Left cardiac atrium (tissue), 4 donors: ENCODE data around the gene C1orf198. TPM values are rescaled to one million over a fixed set of nuclear protein-coding genes. Genes with fewer than 3 reads are reported as not detected.

Source experiments
- ATAC-seq, 2 donors: fragments of 200-7000 bp; cut with Tn5 transposase; one replicate each; pipeline ENCODE4 v1.9.1; 2020; ENCODE audit warnings: mild to moderate bottlenecking in 2 of 2, moderate library complexity in 2 of 2
- DNase-seq: peaks from one replicate; pipeline ENCODE4 v3.0.0-alpha.2; 2020
- intact Hi-C, 2 donors: fragments of 100-400 bp; cut with DNase I; formaldehyde crosslinking; loops; one replicate each; pipeline versions ENCODE4 v1.14.1 to v1.15.1; 2022 to 2023
- total RNA-seq, 2 donors: library from RNA; stranded (reverse); fragmentation: NEBNext Ultra II Directional; extraction: Animal tissue kit (Norgen Biotek cat#: 25700); gene quantifications; one replicate each; pipeline ENCODE4 v1.2.1, GENCODE V29; 2021
- donor health status: DM: no; HTN: yes; CAD: no.
- donor health status: DM: no; HTN: yes; CAD: no; lungs with severe emphysema.
- donor health status: DM: yes; HTN: yes; CAD: no.
- donor health status: Dilated cardiomyopathy.

C1orf198 gene
- total RNA-seq, 2 donors from 2014 or later, result 51.8 to 54.8 TPM

GRCh38 chr1:230866171-230867070 is 1.9 kb downstream of the C1orf198 start:
- peak; percentile 8 to 12 for ATAC-seq
- DNase-seq, result no peak
- intact Hi-C loops, result loop anchor here in 1 of 2 donors (2.0 to 5.0 kb wide), 2 partner anchors 18 to 69 kb away; no protein-coding TSS in a partner anchor

DNA sequence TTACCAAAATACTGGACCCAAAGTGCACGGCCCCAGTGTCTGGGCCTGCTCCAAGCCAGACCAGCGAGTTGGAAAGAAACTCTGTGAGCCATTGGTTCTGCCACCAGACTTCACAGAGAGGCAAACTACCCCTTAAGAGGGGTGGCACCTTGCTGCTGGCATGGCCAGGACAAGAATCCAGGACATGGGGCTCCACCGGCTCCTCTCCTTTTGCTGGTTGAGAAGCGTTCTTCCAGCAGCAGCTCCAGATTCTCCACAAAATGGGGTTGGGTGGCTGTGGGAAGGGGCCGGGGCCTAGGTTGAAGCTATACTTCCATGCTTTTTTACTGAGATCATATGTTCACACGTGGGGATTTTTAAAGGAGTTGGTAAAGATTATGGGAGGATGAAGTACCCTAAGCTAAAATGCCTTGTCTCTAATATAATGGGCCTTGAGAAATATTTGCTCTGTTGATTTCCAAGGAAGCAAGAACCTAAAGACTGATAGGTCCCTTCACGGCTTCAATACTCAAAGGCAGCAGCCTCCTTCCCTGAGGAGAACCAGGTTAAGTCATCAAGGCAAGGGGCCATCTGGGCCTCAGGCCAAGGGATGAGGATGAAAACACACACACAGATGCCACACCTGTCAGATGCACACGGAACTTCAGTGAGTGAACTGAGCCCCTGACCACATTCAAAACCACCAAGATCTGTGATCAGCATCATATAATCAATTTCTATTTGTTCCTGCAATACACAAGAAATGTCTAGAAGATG is 3.1 kb downstream of the C1orf198 start:
- ATAC-seq, result no peak
- no peak for DNase-seq
- intact Hi-C loops, result loop anchor here in 1 of 2 donors (5.0 kb wide), 1 partner anchor 68 kb away; no protein-coding TSS in a partner anchor

- intact Hi-C loops, result no loop called here
- ATAC-seq, result no peak
- DNase-seq, result no peak
Measured at GRCh38 chr1:230864441-230864840, 3.9 kb downstream of the C1orf198 start.

GRCh38 chr1:230863449-230863848 is 4.9 kb downstream of the C1orf198 start:
- ATAC-seq, result no peak
- DNase-seq, result no peak
- intact Hi-C loops, result no loop called here

- peak; percentile 36 for DNase-seq
- intact Hi-C loops, result no loop called here
- peak; percentile 6 to 52 for ATAC-seq
Measured at GRCh38 chr1:230861970-230862595, 6.2 kb downstream of the C1orf198 start.

DNA sequence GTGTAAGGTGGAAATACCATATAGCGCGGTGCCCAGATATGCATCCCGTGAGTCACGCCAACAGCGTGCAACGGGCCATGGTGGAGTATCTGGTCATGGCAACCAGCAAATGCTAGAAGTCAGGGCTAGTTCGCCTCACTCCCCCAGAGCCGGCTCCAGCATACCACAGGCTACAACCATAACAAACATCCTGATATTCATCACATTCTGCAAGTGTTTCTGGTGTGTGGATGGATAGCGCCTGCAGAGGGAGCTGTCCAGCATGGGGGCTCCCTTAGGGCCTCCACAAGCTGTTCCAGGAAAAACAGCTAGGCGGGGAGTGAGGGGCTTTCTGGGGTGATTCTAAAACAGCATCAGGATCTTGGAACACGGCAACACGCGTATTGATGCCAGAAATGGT is 6.8 kb downstream of the C1orf198 start:
- intact Hi-C loops, result no loop called here
- no peak for DNase-seq

DNA sequence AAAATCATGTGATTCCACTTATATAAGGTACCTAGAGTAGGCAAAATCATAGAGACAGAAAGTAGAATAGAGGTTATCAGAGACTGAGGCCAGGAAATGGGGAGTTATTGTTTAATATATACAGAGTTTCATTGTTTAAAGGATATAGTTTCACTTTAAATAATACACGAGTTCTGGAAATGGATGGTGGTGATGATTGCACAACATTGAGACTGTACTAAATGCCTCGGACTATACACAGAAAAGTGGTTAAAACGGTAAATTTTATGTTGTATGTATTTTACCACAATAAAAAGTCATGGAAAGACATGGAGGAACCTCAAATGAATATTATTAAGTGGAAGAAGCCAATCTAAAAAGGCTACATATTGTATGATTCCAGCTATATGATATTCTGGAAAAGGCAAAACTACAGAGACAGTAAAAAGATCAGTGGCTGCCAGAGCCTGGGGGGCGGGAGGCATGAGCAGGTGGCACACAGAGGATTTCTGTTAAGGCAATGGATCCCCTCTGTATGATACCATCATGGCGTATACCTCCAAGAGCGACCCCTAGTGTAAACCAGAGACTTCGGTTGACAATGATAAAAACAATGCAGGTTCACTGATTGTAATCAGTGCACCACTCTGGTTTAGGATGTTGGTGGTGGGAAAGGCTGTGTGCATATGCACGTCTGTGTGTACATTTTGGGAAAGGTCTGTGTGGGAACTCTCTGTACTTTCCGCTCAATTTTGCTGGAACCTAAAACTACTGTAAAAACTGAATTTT is 7.5 kb downstream of the C1orf198 start:
- no peak for ATAC-seq
- DNase-seq, result no peak
- intact Hi-C loops, result no loop called here

More for the DNA sequence above, 6.8 kb downstream of the C1orf198 start:
- ATAC-seq, result no peak

DNA sequence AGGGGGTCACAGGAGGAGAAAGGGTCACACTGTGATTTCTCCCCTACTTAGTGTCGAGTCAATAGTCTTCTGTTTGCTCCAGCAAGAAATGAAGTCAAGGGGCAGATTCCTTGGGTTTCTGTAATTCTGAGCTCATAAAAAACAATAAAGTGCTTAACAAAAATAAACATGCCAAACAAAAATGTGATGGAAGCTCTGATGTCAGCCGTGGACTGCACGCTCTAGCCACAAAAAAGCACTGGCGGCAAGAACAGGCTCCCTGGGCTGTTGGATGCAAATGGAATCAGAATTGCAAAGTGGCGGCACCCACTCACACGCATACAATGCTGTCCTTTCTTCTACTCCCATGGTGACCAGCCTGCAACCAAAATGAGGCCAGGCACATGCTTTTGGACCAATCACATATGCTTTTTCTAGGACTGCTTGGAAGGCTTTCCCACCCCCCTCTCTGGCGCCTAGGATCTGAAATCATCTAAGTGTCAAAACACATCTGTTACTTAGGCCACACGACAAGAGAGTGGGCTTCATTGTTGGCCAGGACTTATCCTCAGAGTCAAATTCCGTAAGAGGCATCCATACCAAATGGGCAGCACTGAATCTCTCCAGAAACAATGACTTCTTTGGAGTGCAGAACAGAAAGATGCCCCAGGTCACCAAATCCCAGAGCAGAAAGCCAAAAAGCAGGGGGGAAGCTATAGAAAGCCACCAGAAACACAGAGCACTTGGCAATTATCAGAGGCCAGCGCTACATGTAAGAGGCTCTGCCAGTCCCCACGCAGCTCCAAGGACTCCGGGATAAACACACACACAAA is 9.2 kb downstream of the C1orf198 start:
- DNase-seq, result peak; percentile 42
- intact Hi-C loops, result no loop called here
- ATAC-seq, result peak; percentile 54 to 57

GRCh38 chr1:230858236-230858820 is 10.0 kb downstream of the C1orf198 start:
- intact Hi-C loops, result no loop called here
- ATAC-seq, result no peak
- DNase-seq, result no peak

DNA sequence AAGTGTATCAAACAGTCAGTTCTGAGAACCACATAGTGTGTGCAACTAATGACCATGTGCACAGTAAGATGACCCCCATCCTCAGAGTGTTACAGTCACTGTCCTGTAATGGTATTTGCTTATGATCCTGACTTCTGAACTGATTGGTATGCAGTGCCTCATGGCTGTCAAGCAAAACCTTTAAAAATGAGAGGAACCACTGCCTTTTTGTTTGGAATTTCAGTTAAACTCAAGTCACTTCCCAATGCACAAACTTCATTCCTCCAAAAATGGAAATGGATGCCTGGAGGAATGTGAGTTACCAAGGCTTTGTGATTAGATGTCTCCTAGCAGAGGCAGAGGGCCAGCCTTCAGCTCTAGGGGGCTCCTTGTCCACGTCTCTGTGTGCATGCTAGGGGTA is 10.5 kb downstream of the C1orf198 start:
- DNase-seq, result no peak
- intact Hi-C loops, result no loop called here
- ATAC-seq, result no peak

DNA sequence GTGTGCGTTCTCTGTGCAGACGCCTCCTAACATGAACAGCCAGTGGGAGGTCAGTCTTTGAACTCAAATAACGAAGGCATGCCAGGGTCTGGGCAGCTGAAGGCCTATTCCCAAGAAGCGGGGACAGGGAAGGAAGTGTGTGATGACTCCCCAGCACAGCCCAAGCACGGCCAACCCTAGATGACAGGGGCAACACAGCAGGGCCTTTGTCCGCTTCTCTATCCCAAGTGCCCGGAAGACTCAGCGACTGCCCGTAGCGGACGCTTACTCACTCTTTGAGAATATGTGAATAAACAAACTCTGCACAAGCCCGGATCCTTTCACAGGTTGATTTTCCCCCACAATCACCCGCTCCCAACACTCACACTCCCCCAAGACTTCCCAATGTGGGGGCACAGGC is 11.2 kb downstream of the C1orf198 start:
- ATAC-seq (peak in 1 of 2 donors; percentile 27), DNase-seq (no peak)
- intact Hi-C loops, result no loop called here

DNA sequence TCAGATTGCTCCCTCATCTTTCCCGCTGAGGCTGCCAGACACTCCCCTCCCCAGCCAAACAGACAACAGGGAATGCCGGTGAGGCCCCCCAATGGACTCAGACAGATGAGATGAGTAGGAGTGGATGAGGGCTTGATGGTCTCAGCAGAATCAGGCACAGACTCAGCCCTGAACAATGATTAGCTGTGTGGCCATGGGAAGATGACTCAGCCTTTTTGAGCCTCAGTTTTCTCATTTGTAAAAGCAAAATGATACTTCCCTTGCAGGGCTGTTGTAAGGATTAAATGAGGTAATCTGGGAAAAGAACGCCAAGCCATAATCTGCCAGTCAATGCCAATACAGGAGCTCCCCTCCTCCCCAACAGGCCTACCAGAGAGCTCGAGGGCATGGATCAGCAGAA is 12.4 kb downstream of the C1orf198 start:
- ATAC-seq (no peak), DNase-seq (no peak)
- intact Hi-C loops, result no loop called here

DNA sequence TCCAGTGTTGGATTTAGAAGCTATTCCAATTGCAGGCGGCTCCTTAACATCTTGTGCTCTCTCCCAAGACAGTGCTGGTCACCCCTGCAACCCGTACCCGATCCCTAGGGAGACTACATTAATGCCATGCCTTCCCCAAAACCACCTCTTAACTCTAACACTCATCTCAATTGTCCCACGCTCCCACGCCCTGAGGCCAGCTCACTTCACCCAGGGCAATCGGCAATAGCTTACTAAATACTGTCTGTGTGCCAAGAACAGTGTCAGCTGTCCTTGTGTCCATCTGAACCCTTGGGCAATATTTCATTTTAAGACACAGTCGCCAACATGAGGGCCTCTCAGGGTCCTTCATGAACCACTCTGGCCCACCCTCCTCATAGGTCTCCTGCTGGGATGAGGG is 13.9 kb downstream of the C1orf198 start:
- no peak for ATAC-seq
- intact Hi-C loops, result no loop called here
- DNase-seq, result no peak

DNA sequence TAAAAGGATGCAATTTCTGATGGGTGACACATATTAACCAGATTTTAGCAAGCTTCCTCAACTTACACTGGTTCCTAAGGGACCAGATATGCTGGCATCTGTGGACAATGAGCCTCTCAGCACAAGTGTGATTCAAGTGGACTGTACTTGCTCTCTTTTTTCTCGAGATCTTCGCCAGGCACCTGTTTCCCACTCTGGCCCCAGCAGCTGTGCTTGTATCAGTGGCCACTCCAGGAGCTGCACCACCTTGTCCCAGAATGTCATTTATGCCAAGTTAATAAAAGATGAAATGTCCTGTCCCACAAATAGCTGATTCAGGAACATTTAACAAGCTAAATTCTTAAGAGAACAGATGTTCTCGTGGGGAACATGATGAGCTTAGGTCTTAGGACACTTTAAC is 14.6 kb downstream of the C1orf198 start:
- DNase-seq, result no peak
- intact Hi-C loops, result no loop called here

DNA sequence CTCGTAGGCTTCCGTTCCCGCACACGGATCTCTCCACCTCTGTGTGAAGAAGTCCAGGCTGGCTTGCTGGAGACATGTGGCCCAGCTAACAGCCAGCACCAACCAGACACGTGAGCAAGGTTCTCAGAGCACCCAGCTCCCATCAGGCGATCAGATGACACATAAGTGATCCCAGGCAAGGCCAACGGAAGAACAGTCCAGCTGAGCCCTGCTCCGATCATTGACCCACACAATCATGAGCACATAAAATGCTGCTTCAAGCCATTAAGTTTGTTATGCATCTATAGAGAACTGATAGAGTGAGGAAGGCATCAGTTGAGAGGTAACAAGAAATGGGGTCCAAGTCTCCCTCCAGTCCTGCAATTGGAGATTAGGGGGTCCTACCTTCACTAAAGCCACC is 15.4 kb downstream of the C1orf198 start:
- ATAC-seq (no peak), DNase-seq (no peak)
- intact Hi-C loops, result no loop called here

More for the DNA sequence above, 14.6 kb downstream of the C1orf198 start:
- ATAC-seq, result no peak

DNA sequence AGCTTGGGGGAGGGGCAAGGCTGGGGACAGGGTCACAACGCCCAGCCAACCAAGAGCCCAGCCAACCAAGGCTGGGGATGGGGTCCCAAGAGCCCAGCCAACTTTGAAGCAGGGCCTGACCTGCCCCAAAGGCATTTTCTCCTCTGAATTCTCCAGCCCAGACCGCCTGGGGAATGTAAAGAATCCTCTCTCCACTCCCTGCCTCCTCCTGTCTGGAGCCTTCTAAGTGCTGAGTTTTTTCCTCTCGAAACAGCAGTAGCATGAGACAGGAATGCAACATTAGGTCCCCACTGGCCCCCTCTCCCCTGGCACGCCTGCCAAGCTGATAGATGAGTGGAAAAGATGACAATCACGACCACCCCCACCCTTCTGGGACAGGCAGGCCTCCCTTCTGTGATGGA is 17.0 kb downstream of the C1orf198 start:
- intact Hi-C loops, result no loop called here
- DNase-seq (no peak), ATAC-seq (no peak)

DNA sequence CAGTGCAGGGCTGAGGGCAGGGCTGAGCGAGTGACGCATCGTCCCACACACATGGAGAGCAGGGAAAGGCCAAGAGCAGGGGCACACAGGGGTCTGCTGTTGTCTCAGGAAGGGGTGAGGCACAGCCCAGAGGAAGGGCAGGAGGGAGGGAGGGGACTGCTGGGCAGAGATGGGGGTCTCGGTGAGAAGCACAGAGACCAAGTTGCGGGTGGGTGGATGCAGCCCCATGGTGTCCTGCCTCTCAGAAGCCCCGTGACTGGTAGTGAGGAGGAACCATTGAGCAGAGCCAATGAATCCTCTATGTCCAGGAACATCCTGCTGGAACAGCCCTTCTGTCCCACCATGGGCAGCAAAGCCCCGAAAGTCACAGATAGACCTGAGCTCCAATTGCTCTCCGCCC is 17.8 kb downstream of the C1orf198 start:
- no peak for DNase-seq
- intact Hi-C loops, result no loop called here
- ATAC-seq, result peak in 1 of 2 donors; percentile 2
